Coronary artery (tissue), 2 donors: ENCODE measurements around the gene DPEP2NB.
"Not testable (repeated sequence)": the region's sequence is repeated elsewhere in the genome, so short reads cannot be mapped to it uniquely, and the experiment has no call there.

ENCODE experiments used
- DNase-seq: peaks from one replicate; pipeline ENCODE4 v3.0.0-alpha.2; 2017; ENCODE audit warnings: low spot score
- H3K27ac ChIP-seq, 2 donors: fragments of 200-600 bp; sonication (generic); one replicate each; pipeline ENCODE4 v1.5.1; 2016 to 2019
- H3K4me3 ChIP-seq: fragments of 200-600 bp; sonication (generic); 2 replicates; pipeline ENCODE4 v1.5.1; 2016; ENCODE audit warnings: mild to moderate bottlenecking, moderate library complexity
- CTCF ChIP-seq: fragments of 200-600 bp; sonication (generic); IDR thresholded peaks from one replicate; pipeline ENCODE4 v1.5.1; 2019; ENCODE audit warnings: antibody characterized with exemption

DPEP2NB gene

GRCh38 chr16:68031951-68032350 is 16.2 kb upstream of the DPEP2NB start:
- no peak overlapping the region for H3K27ac ChIP-seq
- no peak for TF ChIP-seq CTCF
- H3K4me3 ChIP-seq, result no peak overlapping the region
- no peak for DNase-seq

GRCh38 chr16:68030108-68030507 is 14.4 kb upstream of the DPEP2NB start:
- H3K27ac ChIP-seq, DNase-seq, H3K4me3 ChIP-seq: not testable (repeated sequence)

- TF ChIP-seq CTCF, result no peak
- H3K4me3 ChIP-seq, result no peak overlapping the region
- DNase-seq, result no peak
- no peak overlapping the region for H3K27ac ChIP-seq
Observed at GRCh38 chr16:68028996-68029395, 13.3 kb upstream of the DPEP2NB start.

GRCh38 chr16:68022728-68023537 is 7.2 kb upstream of the DPEP2NB start, which contains the start of the genes DDX28 and DUS2:
Gene DDX28, minus strand, starts transcription at chr16:68023232. Its CDS starts 30 bp downstream, at chr16:68023202.
Gene DUS2, plus strand, starts transcription at chr16:68023284. Its CDS starts 14,740 bp downstream, at chr16:68038024.
- Histone ChIP-seq H3K27ac (peak within 1 kb of the TSS; percentile 68 to 92), H3K4me3 (peak within 1 kb of the TSS; percentile 99)
- TF ChIP-seq CTCF, result no peak
- DNase-seq, result peak; percentile 92

- Histone ChIP-seq H3K4me3 (peak overlapping the region; percentile 99), H3K27ac (peak overlapping the region; percentile 68 to 92)
- no peak for DNase-seq
- no peak for TF ChIP-seq CTCF
Observed at GRCh38 chr16:68022278-68022727, 6.6 kb upstream of the DPEP2NB start.

GRCh38 chr16:68021490-68021889 is 5.8 kb upstream of the DPEP2NB start:
- no peak for DNase-seq
- Histone ChIP-seq H3K4me3 (no peak overlapping the region), H3K27ac (no peak overlapping the region)
- TF ChIP-seq CTCF, result no peak

GRCh38 chr16:68019167-68019680 is 3.5 kb upstream of the DPEP2NB start:
- no peak overlapping the region for H3K4me3 ChIP-seq
- no peak for DNase-seq
- H3K27ac ChIP-seq, result no peak overlapping the region
- no peak for TF ChIP-seq CTCF
